HepG2 (cell line): ENCODE data around the gene PLEKHG2. TPM values are rescaled to one million over a fixed set of nuclear protein-coding genes. Genes with fewer than 3 reads are reported as not detected.
A peak's percentile ranks its signal among the peaks of the same experiment; 100 is the strongest.

ENCODE experiments used
- DPF2 ChIP-seq: sonication (generic); formaldehyde crosslinking; IDR thresholded peaks from 2 replicates; pipeline ENCODE4 v1.4.0; 2020; ENCODE audit warnings: mild to moderate bottlenecking, low read depth, missing genetic modification reagents, borderline replicate concordance
- MBD4 ChIP-seq: IDR thresholded peaks from 2 replicates; pipeline ENCODE4 v1.6.1; 2012; ENCODE audit warnings: low read length, inconsistent platforms, borderline replicate concordance
- MIER3 ChIP-seq: IDR thresholded peaks from 2 replicates; pipeline ENCODE4 v1.6.1; 2016; ENCODE audit warnings: missing compliant biosample characterization, borderline replicate concordance
- NFATC3 ChIP-seq: sonication (generic); formaldehyde crosslinking; IDR thresholded peaks from 2 replicates; pipeline ENCODE4 v1.5.1; 2020; ENCODE audit warnings: mild to moderate bottlenecking, missing genetic modification reagents
- POLR2AphosphoS5 ChIP-seq: IDR thresholded peaks from 2 replicates; pipeline ENCODE4 v1.6.1; 2012; ENCODE audit warnings: low read depth, low read length
- SALL2 ChIP-seq: sonication (generic); formaldehyde crosslinking; IDR thresholded peaks from 2 replicates; pipeline ENCODE4 v1.8.1; 2023; ENCODE audit warnings: mild to moderate bottlenecking, missing genetic modification reagents, inconsistent platforms
- SMARCC2 ChIP-seq: fragments of 450-650 bp; IDR thresholded peaks from 2 replicates; pipeline ENCODE4 v1.6.1; 2017; ENCODE audit warnings: antibody characterized with exemption, mild to moderate bottlenecking
- SNRNP70 ChIP-seq: fragments of 200-400 bp; formaldehyde crosslinking; IDR thresholded peaks from 2 replicates; pipeline ENCODE4 v1.6.1; 2017; ENCODE audit warnings: mild to moderate bottlenecking, low read depth, low read length, moderate library complexity
- SRSF1 ChIP-seq: fragments of 200-400 bp; formaldehyde crosslinking; optimal IDR thresholded peaks from 2 replicates; pipeline ENCODE3; 2017; ENCODE audit warnings: mild to moderate bottlenecking, low read depth, low read length, moderate library complexity
- STAG1 ChIP-seq: sonication (generic); formaldehyde crosslinking; IDR thresholded peaks from 2 replicates; pipeline ENCODE4 v1.4.0; 2020; ENCODE audit warnings: missing genetic modification reagents
- SYNCRIP ChIP-seq: fragments of 200-400 bp; formaldehyde crosslinking; IDR thresholded peaks from 2 replicates; pipeline ENCODE4 v1.6.1; 2018; ENCODE audit warnings: mild to moderate bottlenecking, low read depth, low read length; ENCODE audit not compliant: insufficient read depth
- TGIF2 ChIP-seq: IDR thresholded peaks from 2 replicates; pipeline ENCODE4 v1.6.1; 2016; ENCODE audit warnings: control low read depth, missing compliant biosample characterization
- ZBTB7A ChIP-seq: sonication (generic); formaldehyde crosslinking; IDR thresholded peaks from 2 replicates; pipeline ENCODE4 v1.8.0; 2022; ENCODE audit warnings: mild to moderate bottlenecking, missing genetic modification reagents
- ZFP37 ChIP-seq: sonication (generic); formaldehyde crosslinking; IDR thresholded peaks from 2 replicates; pipeline ENCODE4 v1.4.0; 2020; ENCODE audit warnings: missing genetic modification reagents, borderline replicate concordance
- ZNF138 ChIP-seq: sonication (generic); formaldehyde crosslinking; IDR thresholded peaks from 2 replicates; pipeline ENCODE4 v1.5.0; 2020; ENCODE audit warnings: mild to moderate bottlenecking, low read depth, missing genetic modification reagents
- ZNF335 ChIP-seq: sonication (generic); formaldehyde crosslinking; IDR thresholded peaks from 2 replicates; pipeline ENCODE4 v1.4.0; 2020; ENCODE audit warnings: missing genetic modification reagents
- ZNF567 ChIP-seq: sonication (generic); formaldehyde crosslinking; IDR thresholded peaks from 2 replicates; pipeline ENCODE4 v1.8.1; 2023; ENCODE audit warnings: mild to moderate bottlenecking, missing genetic modification reagents, borderline replicate concordance
- ZNF773 ChIP-seq: sonication (generic); formaldehyde crosslinking; IDR thresholded peaks from 2 replicates; pipeline ENCODE4 v1.4.0; 2020; ENCODE audit warnings: missing genetic modification reagents, borderline replicate concordance
- polyA plus RNA-seq, 8 experiments: library from polyadenylated mRNA; depleted of rRNA in 3 of 8; stranded (reverse) in 7 of 8; unstranded in 1 of 8; fragments of >200 nt; fragmentation: Illumina TruSeq in 4 of 8; extraction: Trizol in 4 of 8; gene quantifications; 2 replicates each; pipeline versions ENCODE4 v1.2.1 to v1.2.3, GENCODE V29; 2011 to 2016; ENCODE audit warnings: low read depth in 4 of 8, missing spikeins in 1 of 8, mixed read lengths in 1 of 8; ENCODE audit not compliant: insufficient read depth in 1 of 8
- total RNA-seq, 5 experiments: library from RNA; depleted of rRNA; stranded (reverse); fragments of >200 nt; fragmentation: Illumina TruSeq; extraction: Trizol; gene quantifications; 2 replicates each; pipeline ENCODE4 v1.2.3, GENCODE V29; 2016; ENCODE audit warnings: low read depth in 1 of 5
- TF ChIP-seq, protein P1 (sequence below): sonication (generic); formaldehyde crosslinking; IDR thresholded peaks from 2 replicates; pipeline ENCODE4 v1.4.0; 2020; ENCODE audit warnings: missing genetic modification reagents, borderline replicate concordance
- TF ChIP-seq, protein P2 (sequence below): sonication (generic); formaldehyde crosslinking; IDR thresholded peaks from 2 replicates; pipeline ENCODE4 v1.4.0; 2020; ENCODE audit warnings: missing genetic modification reagents, mild to moderate bottlenecking, borderline replicate concordance
- TF ChIP-seq, protein P3 (sequence below): sonication (generic); formaldehyde crosslinking; IDR thresholded peaks from 2 replicates; pipeline ENCODE4 v1.4.0; 2020; ENCODE audit warnings: mild to moderate bottlenecking, missing genetic modification reagents, borderline replicate concordance

The PLEKHG2 gene
- total and polyA plus RNA-seq, 2 of the 13 experiments (the other 11 are each of a cell fraction or from before 2014, with no cell fraction given), result 3.6 to 6.8 TPM

DNA sequence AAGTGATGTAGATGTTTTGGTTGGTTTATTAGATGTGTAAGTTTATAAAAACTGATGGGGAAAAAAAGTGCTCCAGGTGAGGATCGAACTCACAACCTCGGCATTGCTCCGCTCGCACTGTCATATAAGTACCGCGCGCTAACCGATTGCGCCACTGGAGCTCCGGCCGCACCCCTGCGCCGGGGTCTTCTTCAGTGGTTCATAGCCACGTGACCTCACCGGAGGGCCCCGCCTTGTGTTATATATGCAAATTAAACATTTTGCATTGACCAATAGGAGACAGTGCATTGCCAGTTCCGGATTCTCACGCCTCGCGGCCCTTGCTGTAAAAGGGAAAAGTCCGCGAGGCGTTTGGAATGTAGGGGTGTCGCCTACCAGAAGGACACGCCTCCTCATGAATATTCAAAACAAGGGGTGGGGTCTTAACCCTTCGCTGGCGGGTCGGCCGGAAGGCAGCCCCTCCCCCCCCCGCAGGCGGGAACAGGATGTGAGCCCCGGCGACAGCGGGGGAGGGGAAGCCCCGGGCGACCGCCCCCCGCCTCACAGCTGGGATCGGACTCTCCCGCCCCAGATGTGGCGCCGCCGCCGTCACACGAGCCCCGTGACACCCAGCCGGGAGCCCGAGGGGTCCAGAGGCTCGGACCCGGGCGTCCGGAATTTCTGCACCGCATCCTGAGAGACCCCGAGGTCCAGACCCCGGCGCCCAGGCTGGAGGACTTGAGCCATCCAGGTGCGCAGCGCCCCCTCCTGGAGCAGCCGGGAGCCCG is at the start of gene PLEKHG2 (continued):
- TF ChIP-seq MIER3 (CRISPR knock-in tag), result no peak
- TF ChIP-seq SYNCRIP, result no peak
- no peak for TF ChIP-seq ZNF567
- TF ChIP-seq, protein P1, sequence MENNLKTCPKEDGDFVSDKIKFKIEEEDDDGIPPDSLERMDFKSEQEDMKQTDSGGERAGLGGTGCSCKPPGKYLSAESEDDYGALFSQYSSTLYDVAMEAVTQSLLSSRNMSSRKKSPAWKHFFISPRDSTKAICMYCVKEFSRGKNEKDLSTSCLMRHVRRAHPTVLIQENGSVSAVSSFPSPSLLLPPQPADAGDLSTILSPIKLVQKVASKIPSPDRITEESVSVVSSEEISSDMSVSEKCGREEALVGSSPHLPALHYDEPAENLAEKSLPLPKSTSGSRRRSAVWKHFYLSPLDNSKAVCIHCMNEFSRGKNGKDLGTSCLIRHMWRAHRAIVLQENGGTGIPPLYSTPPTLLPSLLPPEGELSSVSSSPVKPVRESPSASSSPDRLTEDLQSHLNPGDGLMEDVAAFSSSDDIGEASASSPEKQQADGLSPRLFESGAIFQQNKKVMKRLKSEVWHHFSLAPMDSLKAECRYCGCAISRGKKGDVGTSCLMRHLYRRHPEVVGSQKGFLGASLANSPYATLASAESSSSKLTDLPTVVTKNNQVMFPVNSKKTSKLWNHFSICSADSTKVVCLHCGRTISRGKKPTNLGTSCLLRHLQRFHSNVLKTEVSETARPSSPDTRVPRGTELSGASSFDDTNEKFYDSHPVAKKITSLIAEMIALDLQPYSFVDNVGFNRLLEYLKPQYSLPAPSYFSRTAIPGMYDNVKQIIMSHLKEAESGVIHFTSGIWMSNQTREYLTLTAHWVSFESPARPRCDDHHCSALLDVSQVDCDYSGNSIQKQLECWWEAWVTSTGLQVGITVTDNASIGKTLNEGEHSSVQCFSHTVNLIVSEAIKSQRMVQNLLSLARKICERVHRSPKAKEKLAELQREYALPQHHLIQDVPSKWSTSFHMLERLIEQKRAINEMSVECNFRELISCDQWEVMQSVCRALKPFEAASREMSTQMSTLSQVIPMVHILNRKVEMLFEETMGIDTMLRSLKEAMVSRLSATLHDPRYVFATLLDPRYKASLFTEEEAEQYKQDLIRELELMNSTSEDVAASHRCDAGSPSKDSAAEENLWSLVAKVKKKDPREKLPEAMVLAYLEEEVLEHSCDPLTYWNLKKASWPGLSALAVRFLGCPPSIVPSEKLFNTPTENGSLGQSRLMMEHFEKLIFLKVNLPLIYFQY (CRISPR knock-in tag), result no peak
- no peak for TF ChIP-seq ZNF138 (CRISPR knock-in tag)
- no peak for TF ChIP-seq ZFP37 (CRISPR knock-in tag)
- TF ChIP-seq, protein P2, sequence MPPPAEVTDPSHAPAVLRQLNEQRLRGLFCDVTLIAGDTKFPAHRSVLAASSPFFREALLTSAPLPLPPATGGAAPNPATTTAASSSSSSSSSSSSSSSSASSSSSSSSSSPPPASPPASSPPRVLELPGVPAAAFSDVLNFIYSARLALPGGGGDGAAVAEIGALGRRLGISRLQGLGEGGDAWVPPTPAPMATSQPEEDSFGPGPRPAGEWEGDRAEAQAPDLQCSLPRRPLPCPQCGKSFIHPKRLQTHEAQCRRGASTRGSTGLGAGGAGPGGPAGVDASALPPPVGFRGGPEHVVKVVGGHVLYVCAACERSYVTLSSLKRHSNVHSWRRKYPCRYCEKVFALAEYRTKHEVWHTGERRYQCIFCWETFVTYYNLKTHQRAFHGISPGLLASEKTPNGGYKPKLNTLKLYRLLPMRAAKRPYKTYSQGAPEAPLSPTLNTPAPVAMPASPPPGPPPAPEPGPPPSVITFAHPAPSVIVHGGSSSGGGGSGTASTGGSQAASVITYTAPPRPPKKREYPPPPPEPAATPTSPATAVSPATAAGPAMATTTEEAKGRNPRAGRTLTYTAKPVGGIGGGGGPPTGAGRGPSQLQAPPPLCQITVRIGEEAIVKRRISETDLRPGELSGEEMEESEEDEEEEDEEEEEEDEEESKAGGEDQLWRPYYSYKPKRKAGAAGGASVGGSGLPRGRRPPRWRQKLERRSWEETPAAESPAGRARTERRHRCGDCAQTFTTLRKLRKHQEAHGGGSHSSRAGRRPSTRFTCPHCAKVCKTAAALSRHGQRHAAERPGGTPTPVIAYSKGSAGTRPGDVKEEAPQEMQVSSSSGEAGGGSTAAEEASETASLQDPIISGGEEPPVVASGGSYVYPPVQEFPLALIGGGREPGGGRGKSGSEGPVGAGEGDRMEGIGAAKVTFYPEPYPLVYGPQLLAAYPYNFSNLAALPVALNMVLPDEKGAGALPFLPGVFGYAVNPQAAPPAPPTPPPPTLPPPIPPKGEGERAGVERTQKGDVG (CRISPR knock-in tag), result no peak; the same call in 1 of the 2 replicates
- no peak for TF ChIP-seq MBD4
- peak; percentile 63 for TF ChIP-seq SRSF1
- no peak for TF ChIP-seq ZNF773 (CRISPR knock-in tag)
- peak; percentile 51; the same call in 1 of the 2 replicates for TF ChIP-seq SALL2
- TF ChIP-seq POLR2AphosphoS5, result 0 out of 2 replicates have a peak, but pooled peaks have one; percentile 30
- no peak for TF ChIP-seq SNRNP70
- TF ChIP-seq, protein P3, sequence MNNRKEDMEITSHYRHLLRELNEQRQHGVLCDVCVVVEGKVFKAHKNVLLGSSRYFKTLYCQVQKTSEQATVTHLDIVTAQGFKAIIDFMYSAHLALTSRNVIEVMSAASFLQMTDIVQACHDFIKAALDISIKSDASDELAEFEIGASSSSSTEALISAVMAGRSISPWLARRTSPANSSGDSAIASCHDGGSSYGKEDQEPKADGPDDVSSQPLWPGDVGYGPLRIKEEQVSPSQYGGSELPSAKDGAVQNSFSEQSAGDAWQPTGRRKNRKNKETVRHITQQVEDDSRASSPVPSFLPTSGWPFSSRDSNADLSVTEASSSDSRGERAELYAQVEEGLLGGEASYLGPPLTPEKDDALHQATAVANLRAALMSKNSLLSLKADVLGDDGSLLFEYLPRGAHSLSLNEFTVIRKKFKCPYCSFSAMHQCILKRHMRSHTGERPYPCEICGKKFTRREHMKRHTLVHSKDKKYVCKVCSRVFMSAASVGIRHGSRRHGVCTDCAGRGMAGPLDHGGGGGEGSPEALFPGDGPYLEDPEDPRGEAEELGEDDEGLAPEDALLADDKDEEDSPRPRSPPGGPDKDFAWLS (CRISPR knock-in tag), result 0 out of 2 replicates have a peak, but pooled peaks have one; percentile 44
- TF ChIP-seq STAG1, result peak; percentile 54
- no peak for TF ChIP-seq NFATC3 (CRISPR knock-in tag)
- TF ChIP-seq ZNF335 (CRISPR knock-in tag), result 0 out of 2 replicates have a peak, but pooled peaks have one; percentile 47
- peak; percentile 80 for TF ChIP-seq ZBTB7A (CRISPR knock-in tag)
- TF ChIP-seq SMARCC2, result no peak
- no peak for TF ChIP-seq DPF2
- no peak for TF ChIP-seq TGIF2
